DOHH2 (cell line): ENCODE measurements around the gene RPL36A.

Experiments
- H3F3A ChIP-seq: fragments of 200-600 bp; sonication (generic), shearing (Covaris generic); 2 replicates; pipeline ENCODE4 v1.6.0; 2016; ENCODE audit warnings: antibody characterized with exemption, mild to moderate bottlenecking; ENCODE audit not compliant: control insufficient read depth, insufficient read depth
- H3K27ac ChIP-seq: fragments of 200-600 bp; sonication (generic); 2 replicates; pipeline ENCODE4 v1.5.1; 2014; ENCODE audit warnings: low read depth, mild to moderate bottlenecking, low read length, moderate library complexity
- H3K27me3 ChIP-seq: fragments of 200-600 bp; sonication (generic); 2 replicates; pipeline ENCODE4 v1.6.1; 2014; ENCODE audit warnings: mild to moderate bottlenecking, low read length, mixed read lengths; ENCODE audit not compliant: control insufficient read depth
- H3K36me3 ChIP-seq: fragments of 200-600 bp; sonication (generic); 2 replicates; pipeline ENCODE4 v1.6.1; 2014; ENCODE audit warnings: mild to moderate bottlenecking, low read length, moderate library complexity, mixed read lengths; ENCODE audit not compliant: control insufficient read depth
- H3K4me1 ChIP-seq: fragments of 200-600 bp; sonication (generic); 2 replicates; pipeline ENCODE4 v1.6.1; 2014; ENCODE audit warnings: mild to moderate bottlenecking, low read length, mixed read lengths; ENCODE audit not compliant: control insufficient read depth
- H3K4me2 ChIP-seq: fragments of 200-600 bp; sonication (generic); 2 replicates; pipeline ENCODE4 v1.6.0; 2014; ENCODE audit warnings: mild to moderate bottlenecking, low read length, moderate library complexity
- H3K4me3 ChIP-seq: fragments of 200-600 bp; sonication (generic); 2 replicates; pipeline ENCODE4 v1.5.1; 2014; ENCODE audit warnings: mild to moderate bottlenecking, low read length, mixed read lengths
- H3K79me2 ChIP-seq: fragments of 200-600 bp; sonication (generic); 2 replicates; pipeline ENCODE4 v1.6.1; 2014; ENCODE audit warnings: mild to moderate bottlenecking, low read length, mixed read lengths; ENCODE audit not compliant: control insufficient read depth
- H3K9me2 ChIP-seq: fragments of 200-600 bp; sonication (generic); replicated peaks from 2 replicates; pipeline ENCODE4 v1.6.1; 2014; ENCODE audit warnings: mild to moderate bottlenecking, low read length, mixed read lengths; ENCODE audit not compliant: control insufficient read depth
- H3K9me3 ChIP-seq: fragments of 200-600 bp; sonication (generic); 2 replicates; pipeline ENCODE4 v1.6.1; 2014; ENCODE audit warnings: antibody characterized with exemption, low read length, mixed read lengths; ENCODE audit not compliant: control insufficient read depth, insufficient read depth
- H4K20me1 ChIP-seq: fragments of 200-600 bp; sonication (generic); 2 replicates; pipeline ENCODE4 v1.6.0; 2014; ENCODE audit warnings: low read depth, mild to moderate bottlenecking, antibody characterized with exemption, low read length, moderate library complexity; ENCODE audit not compliant: control insufficient read depth, insufficient read depth
- CTCF ChIP-seq: fragments of 200-600 bp; sonication (generic); IDR thresholded peaks from one replicate; pipeline ENCODE4 v1.5.1; 2014; ENCODE audit warnings: antibody characterized with exemption, mild to moderate bottlenecking, low read depth, low read length; ENCODE audit not compliant: poor library complexity, severe bottlenecking
- EZH2phosphoT487 ChIP-seq: fragments of 200-600 bp; sonication (generic); IDR thresholded peaks from 2 replicates; pipeline ENCODE4 v1.6.1; 2017; ENCODE audit warnings: borderline replicate concordance, mild to moderate bottlenecking, antibody characterized with exemption, low read length, moderate library complexity, mixed read lengths

Gene RPL36A

DNA sequence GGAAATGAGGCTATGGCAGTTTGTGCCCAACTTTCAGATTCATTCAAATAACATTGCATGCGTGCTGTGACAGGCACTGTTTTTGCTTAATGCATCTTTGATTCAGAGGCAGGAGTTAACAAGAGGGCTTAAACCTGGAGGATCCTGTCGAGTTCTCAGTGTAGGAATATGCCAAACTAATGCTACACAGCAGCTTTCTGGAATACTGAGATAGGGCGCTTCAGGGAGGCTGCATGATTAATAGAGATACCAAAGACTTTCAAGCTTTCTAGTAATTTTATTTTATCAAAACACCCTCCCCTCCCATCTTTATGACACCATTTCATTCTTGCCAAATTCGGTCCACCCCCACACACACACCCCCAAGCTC is 41.6 kb upstream of the RPL36A start:
- Histone ChIP-seq H3K4me2 (peak overlapping the region; percentile 85), H3K4me1 (peaks cover 18% of the 10 kb centered on the region), H4K20me1 (no peaks in the 10 kb centered on the region), H3K27me3 (no peaks in the 10 kb centered on the region), H3K9me2 (no peaks in the 10 kb centered on the region), H3K9me3 (no peaks in the 10 kb centered on the region), H3F3A (peaks cover 7% of the 10 kb centered on the region), H3K4me3 (peak overlapping the region; percentile 89), H3K79me2 (peaks cover 44% of the 10 kb centered on the region), H3K27ac (peak overlapping the region; percentile 62), H3K36me3 (peaks cover 58% of the 10 kb centered on the region)
- TF ChIP-seq EZH2phosphoT487 (no peak), CTCF (no peak)

DNA sequence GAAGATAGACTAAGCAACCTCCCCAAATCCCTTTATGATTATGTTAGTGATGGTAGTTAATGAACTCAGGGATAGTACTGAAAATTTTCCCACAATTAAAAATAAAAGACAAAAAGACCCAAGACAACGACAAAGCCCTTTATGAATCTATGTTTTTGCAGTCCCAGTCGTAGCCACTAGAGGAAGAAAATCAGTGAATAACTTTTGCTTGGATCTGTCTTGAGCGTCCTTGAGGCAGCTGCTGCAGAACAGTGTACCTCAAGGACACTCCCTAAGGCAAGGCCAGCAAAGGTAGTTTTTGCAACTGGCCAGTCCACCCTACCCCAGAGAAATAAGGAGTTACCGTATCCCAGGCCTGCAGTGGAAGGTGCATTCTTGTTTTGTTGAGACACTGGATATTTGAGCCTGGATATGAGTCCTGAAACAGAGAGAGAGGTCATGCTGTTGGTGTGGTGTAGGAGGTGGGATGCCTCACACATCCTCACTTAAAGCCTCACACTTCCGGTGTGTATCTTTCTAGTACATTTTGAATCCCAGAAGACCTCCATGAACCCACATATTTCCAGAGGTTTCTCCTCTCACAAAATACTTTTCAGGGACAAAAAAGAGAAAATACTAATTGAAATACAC is 33.5 kb upstream of the RPL36A start:
- Histone ChIP-seq H3K36me3 (peaks cover 83% of the 10 kb centered on the region), H3K27ac (no peak overlapping the region)

GRCh38 chrX:101359966-101360365 is 30.8 kb upstream of the RPL36A start:
- H3K27me3 ChIP-seq: no peaks in the 10 kb centered on the region
- 0 out of 2 replicates have a peak, but pooled peaks cover 2% of the 10 kb centered on the region for H3F3A ChIP-seq
- H3K4me3 ChIP-seq: no peak overlapping the region
- no peaks in the 10 kb centered on the region for H3K9me3 ChIP-seq
- H3K79me2 ChIP-seq: no peaks in the 10 kb centered on the region
- TF ChIP-seq CTCF: no peak
- TF ChIP-seq EZH2phosphoT487: no peak
- peaks cover 75% of the 10 kb centered on the region for H3K36me3 ChIP-seq
- H3K4me2 ChIP-seq: no peak overlapping the region
- H3K4me1 ChIP-seq: peaks cover 23% of the 10 kb centered on the region
- H4K20me1 ChIP-seq: no peaks in the 10 kb centered on the region
- H3K9me2 ChIP-seq: no peaks in the 10 kb centered on the region
- no peak overlapping the region for H3K27ac ChIP-seq

More for the DNA sequence above, 33.5 kb upstream of the RPL36A start:
- Histone ChIP-seq H3K4me1 (peaks cover 23% of the 10 kb centered on the region), H3K79me2 (no peaks in the 10 kb centered on the region), H3K9me3 (no peaks in the 10 kb centered on the region), H4K20me1 (no peaks in the 10 kb centered on the region), H3K4me3 (no peak overlapping the region), H3K9me2 (no peaks in the 10 kb centered on the region), H3F3A (0 out of 2 replicates have a peak, but pooled peaks cover 2% of the 10 kb centered on the region), H3K27me3 (no peaks in the 10 kb centered on the region), H3K4me2 (no peak overlapping the region)
- peak; percentile 42 for TF ChIP-seq CTCF
- TF ChIP-seq EZH2phosphoT487: no peak
